HG03095 (cell line): ENCODE data around the gene C2CD4B.

Experiments used
- ATAC-seq: cut with Tn5 transposase; IDR thresholded peaks from one replicate; pipeline ENCODE4 v1.9.1; 2021; ENCODE audit warnings: moderate library complexity; ENCODE audit not compliant: unreplicated experiment

C2CD4B gene

DNA sequence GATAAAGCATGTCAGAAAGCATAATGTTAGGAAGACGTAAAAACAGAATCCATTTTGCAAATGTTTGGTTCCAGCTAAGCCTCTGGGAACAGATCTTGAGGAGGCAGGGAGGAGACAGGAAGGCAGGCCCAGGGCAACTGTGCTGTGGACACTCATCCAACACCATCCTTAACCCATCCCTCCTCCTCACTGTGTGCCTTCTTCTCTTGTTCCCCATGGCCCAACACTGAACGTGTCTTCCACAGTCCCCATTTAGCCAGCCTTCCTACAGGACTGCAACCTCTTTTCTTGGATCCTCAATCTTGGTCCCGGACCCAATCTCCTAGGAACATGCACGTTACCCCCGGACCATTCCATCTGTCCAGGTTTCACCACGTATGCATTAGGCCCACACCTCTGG is 15.4 kb downstream of the C2CD4B start:
- ATAC-seq = no peak

GRCh38 chr15:62147551-62147950 is 17.5 kb downstream of the C2CD4B start:
- ATAC-seq = no peak

DNA sequence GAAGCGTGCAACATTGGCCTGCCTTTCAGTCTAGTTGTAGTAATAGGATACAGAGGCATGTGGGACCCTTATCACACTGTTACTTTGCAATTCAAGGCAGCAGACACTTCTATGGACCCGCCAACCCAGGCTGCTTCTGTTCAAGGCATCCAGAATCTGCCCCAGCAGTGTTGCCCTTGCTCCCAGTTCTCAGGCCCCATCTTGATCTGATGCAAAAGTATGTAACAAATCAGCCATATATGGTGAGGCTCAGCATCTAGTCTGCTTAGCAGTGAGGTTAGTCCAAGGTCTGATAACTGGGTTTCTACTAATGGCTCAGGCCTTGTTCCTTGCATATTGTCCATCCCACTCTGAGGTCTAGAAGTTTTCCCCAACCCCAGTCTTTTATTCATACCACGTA is 17.9 kb downstream of the C2CD4B start:
- ATAC-seq = no peak

DNA sequence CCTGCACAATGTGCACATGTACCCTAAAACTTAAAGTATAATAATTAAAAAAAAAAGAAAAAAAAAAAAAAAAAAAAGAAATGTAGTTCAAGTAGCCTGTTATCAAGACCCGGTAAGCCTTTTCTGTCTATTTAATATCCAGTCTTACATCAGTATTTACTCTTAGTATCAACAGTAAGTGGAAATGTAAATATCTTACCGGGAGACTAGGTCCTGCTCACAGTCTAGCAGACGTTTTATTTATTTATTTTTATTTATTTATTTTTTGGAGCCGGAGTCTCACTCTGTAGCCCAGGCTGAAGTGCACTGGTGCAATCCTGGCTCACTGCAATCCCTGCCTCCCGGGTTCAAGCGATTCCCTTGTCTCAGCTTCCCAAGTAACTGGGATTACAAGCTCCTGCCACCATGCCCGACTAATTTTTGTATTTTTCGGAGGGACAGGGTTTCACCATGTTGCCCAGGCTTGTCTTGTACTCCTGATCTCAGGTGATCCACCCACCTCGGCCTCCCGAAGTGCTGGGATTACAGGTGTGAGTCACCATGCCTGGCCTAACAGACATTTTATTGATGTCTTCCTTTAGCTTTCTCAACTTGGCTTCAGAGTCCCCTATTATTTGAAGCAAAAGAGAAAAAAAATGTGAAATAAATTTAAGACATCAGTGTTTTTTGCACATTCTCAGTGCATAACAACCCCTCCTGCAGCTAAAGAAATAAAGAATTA is 19.9 kb downstream of the C2CD4B start:
- ATAC-seq = no peak

GRCh38 chr15:62142736-62143135 is 22.3 kb downstream of the C2CD4B start:
- ATAC-seq = no peak

- no peak for ATAC-seq
Measured at GRCh38 chr15:62141643-62142588, 23.2 kb downstream of the C2CD4B start.

DNA sequence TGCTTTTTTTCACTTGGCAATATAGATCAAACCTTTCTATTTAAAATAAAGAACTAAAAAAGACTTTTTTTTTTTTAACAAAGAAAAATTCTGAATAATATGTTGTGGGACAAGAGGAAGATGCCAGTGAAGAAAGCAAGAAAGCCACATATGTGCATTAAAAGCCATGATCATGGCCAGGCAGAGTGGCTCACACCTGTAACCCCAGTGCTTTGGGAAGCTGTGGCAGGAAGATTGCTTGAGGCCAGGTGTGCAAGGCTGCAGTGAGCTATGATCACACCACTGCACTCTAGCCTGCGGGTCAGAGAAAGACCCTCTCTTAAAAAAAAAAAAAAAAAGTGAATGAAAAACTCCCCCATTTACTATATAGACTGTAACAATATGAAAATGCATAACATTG is 23.9 kb downstream of the C2CD4B start:
- ATAC-seq = no peak

GRCh38 chr15:62138124-62138523 is 27.0 kb downstream of the C2CD4B start:
- no peak for ATAC-seq

DNA sequence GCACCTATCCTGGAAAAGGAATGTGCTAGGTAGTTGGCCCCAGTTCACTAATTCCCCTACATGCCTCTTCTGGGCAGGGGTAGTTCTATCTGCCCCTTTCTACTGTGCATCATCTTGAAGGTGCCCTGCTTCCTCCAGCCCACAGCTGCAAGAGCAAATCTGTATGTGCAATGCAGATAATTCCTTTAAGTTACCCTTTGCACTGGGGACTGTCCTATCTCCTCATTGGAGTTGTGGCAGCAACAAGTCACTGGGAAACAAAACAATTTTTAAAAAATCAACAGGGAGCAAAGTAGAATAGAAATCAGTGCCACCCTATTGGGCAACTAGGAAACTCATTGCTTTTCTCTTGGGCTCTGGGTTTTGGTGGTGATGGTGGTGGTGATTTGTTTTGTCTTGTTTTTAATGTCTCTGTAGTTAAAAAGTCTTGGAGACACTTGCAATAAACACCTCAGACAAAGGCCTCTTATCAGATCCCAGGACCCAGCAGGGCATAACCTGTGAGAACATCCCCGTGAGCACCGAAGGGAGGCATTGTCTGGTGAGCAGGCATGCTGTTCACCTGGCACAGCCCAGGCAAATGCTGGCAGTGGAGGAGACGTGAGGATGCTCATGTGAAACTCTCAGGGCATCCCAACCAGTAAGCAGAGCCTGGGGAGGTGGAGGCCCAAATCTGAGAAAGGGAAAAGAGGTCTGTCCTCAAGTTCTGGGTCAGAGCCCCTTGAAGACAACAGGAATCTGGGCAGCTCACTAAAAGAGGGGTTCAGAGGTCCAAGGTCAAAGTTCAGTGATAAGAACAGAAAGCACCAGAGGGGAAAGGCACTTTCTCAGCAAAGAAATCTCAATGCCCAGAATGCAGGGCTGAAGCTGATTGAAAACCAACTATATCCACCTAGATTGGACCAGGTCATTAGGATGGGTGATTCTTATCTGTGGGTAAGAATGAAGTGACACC is 27.9 kb downstream of the C2CD4B start:
- ATAC-seq = no peak

GRCh38 chr15:62135532-62136134 is 29.5 kb downstream of the C2CD4B start:
- ATAC-seq = no peak

- ATAC-seq = no peak
Measured at GRCh38 chr15:62133141-62133540, 31.9 kb downstream of the C2CD4B start.

GRCh38 chr15:62128916-62129315 is 36.2 kb downstream of the C2CD4B start:
- no peak for ATAC-seq

DNA sequence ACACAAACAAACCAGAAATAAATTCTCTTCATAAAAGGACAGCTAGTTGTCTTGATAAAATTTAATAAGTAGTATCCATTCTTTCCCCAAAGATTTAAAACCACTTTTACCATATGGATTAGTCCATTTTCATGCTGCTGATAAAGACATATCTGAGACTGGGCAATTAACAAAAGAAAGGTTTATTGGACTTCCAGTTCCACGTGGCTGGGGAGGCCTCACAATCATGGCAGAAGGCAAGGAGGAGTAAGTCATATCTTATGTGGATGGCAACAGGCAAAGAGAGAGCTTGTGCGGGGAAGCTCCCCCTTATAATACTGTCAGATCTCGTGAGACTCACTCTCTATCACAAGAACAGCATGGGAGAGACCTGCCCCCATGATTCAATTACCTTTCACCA is 38.7 kb downstream of the C2CD4B start:
- no peak for ATAC-seq

DNA sequence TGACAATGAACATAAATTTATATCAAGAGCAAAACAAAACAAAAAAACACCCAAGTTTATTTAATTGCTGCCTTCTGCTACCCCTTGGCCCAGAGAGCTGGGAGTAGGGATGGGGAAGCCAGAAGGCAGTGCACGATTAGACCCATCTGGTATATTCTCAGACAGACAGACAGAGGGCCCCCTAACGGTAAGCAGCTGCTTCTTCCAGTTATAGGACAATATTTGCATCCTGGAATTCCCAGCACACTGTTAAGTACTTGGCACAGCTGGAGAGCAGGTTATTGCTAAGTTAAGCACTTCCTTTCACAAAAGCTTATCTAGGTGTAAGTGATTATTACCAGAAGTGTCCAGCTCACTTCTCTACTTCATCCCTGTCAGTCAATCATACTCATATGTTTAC is 39.3 kb downstream of the C2CD4B start:
- ATAC-seq = no peak

DNA sequence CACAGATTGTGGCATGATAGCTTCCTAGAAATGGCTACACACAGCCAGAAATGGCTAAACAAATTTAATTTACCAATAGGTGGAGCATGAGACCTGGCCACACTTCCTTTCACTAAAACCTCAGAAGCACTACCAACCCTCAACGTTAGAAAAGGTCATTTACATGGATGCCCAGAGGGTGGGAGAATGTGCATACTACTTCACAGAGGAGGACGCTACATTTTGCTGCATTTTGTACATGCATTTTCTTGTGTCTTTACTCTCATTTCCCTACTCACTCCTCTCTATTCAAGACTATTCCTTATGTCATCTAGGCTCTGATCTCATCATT is 40.1 kb downstream of the C2CD4B start:
- ATAC-seq = no peak

DNA sequence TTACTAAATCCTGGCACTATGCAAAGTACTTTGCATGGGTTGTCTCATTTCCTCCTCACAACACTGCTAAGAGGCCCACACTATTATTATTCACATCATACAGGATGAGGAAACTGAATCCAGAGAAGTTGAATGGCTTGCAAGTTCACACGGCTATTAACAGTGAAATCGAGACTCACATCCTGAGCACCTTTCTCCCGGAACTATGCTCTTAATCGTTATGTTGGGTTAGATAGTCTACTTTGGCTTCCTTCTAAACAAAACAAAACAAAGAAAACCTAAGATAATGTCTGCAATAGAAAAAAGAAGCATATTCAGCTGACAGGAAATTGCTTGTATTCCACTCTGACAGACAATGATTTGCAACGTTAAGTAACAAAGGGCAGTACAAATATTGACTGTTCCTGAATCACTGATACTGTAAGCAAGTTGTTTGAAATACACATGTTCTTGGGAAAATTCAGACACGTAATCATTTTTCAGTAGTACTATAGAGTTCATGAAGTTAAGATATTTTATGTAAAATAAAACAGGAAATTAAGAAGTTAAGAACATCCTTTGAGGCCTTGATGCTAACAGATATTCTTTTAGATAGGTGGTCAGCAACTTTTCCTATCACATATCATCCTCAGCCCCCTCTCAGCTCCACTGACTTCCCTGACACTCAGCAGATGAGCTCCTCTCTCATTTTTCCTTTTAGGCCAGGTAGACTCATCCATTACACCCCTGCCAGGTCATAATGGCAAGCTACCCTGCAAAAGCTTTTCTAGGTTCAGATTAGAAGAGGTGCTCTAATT is 40.7 kb downstream of the C2CD4B start:
- ATAC-seq = no peak

DNA sequence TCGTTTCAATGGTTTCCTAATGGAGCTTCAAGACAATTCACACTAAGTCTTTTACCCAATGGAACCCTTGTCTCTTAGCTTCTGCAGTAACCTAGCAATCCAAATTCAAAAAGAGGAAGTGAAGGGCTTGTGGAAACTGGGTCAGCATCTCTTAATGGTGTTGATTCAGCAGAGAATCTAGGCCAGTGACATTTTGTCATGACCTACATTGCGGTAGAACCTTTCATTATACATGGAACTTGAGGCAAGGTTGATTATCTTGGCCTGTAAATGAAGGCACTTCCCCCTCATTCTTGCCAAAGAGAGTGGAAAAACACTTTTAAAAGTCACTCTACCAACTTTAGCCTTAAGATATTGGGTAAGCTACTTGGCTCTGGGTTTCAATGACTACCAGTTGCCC is 42.8 kb downstream of the C2CD4B start:
- ATAC-seq = no peak

GRCh38 chr15:62121273-62122015 is 43.6 kb downstream of the C2CD4B start:
- no peak for ATAC-seq

DNA sequence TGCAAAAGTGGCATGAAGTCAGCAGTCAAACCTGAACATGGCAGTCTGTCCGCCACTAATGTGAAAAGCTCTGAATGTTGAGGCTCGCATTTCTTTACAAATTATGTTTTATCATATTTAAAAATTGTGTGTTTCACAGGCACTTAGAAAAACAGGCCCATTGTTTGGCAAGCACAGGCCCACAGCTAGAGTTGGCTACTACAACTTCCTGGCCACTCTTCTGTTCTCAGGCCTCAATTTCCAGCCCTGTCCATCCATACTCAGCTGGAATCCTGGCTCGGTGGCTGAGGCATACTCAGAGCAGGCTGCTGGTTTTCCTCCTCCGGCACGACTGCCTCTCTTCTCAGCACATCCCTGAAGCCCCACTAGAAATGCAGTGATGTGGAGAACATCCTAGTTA is 44.3 kb downstream of the C2CD4B start:
- no peak for ATAC-seq
